GM21786 (cell line): ENCODE results near the gene SYNE4.
"Not testable (repeated sequence)": the region's sequence is repeated elsewhere in the genome, so short reads cannot be mapped to it uniquely, and the experiment has no call there.

ENCODE experiments used
- ATAC-seq: cut with Tn5 transposase; IDR thresholded peaks from one replicate; pipeline ENCODE4 v1.9.1; 2021; ENCODE audit not compliant: unreplicated experiment

SYNE4 gene, protein sequence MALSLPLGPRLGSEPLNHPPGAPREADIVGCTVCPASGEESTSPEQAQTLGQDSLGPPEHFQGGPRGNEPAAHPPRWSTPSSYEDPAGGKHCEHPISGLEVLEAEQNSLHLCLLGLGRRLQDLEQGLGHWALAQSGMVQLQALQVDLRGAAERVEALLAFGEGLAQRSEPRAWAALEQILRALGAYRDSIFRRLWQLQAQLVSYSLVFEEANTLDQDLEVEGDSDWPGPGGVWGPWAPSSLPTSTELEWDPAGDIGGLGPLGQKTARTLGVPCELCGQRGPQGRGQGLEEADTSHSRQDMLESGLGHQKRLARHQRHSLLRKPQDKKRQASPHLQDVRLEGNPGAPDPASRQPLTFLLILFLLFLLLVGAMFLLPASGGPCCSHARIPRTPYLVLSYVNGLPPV

DNA sequence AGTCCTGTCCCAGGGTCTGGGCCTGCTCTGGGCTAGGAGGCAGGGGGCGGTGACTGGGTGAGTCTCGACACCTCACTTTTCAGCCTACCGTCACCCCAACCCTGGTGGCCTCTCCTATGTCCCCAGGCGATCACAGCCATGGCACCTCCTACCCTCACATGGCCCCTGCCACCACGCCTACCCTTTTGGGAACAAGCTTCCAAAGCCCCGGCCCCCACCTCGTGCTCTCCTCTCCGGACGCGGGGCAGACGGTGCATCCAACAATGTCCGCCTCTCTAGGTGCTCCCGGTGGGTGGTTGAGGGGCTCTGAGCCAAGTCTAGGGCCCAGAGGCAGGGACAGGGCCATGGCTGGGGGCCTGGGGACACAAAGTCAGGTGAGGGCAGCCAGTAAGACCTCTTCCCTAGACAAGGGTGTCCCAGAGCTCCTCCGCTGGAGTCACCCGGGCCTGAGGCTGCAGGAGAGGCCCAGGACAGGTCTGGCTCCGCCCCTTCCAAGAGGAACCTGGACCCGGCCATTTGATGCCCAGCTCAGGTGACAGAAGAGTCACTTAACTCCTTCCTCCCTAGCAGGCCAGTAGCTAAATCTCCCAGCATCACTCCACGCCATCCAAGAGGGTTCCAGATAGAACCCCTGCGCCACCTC, at the start of gene SYNE4:
Gene SYNE4 (minus strand): TSS at position 478 of the 643 bp plus-strand sequence. CDS start 132 bp downstream, at position 346.
- ATAC-seq = no peak

DNA sequence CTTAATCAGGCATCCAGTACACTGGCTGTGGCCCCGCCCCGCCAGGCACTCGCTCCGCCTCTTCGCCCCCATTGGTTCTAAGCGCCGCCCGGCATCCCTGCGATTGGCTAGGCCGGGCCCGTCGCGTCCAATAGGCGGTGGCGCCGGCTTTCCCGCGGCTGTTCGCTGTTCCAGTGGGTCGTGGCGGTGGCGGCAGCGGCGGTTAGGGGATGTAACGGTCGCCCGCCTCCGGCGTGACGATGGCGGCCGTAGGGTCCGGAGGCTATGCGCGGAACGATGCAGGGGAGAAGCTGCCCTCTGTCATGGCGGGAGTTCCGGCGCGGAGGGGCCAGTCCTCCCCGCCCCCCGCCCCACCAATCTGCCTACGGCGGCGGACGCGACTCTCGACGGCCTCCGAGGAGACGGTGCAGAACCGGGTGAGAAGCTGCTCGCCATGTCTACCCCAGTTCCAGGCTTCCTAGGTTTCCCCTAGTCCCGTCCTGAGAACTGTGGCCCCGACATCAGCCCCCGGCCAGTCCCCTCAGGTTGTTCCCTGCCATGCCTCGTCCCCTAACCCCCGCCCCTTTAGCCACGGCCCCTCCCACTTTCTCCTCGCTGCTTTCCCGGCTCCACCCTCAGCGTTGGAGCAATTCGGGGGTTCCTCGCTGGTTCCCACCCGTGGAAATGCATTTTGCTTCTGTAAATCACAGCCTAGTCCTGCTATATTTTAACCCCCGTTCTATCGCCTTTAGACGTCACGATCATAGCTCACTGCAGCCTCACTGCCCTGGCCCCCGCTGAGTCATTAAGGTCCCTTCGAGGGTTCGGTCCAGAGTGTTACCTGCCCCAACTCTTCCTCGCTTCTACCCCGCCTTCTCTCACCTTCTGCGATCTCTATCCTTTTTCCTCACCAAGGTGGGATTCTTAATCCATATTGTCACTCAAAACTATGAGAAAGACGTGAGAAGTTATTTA, 46.4 kb upstream of the SYNE4 start, which contains the start of gene WDR62:
Gene WDR62 (plus strand): TSS at position 165 of the 954 bp plus-strand sequence. CDS start 75 bp downstream, at position 240.
- peak; percentile 68 for ATAC-seq

DNA sequence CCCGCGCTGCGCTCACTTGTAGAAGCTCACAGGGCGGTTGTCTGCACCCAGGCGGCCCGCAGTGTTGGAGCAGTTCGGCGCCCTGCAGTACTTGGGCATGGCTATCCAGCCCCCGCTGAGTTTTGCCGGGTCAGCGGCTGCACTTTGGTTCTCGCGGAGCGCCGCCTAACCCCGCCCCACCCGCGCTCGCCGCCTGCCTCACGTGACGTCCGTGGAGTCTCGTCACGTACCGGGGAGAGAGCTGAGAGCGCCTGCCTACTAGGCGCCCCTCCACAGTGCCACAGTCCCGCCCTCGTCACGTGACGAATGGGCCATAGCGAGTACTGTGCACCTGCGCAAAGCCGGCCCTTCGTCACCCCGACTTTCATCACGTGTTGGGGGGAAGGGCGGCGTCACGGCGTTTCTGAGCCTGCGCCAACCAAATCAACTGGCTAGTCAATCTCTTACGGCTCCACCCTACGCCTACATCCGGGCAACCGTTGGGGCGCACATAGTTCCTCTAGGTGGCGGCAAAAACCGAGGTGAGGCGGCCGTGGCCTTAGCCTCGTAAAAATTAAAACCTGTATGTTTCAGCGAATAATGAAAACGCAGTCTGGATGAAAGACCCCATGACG, 45.6 kb upstream of the SYNE4 start, which contains the start of gene THAP8:
Gene THAP8 (minus strand): TSS at position 167 of the 614 bp plus-strand sequence. CDS start 68 bp downstream, at position 99.
- ATAC-seq = peak; percentile 76

DNA sequence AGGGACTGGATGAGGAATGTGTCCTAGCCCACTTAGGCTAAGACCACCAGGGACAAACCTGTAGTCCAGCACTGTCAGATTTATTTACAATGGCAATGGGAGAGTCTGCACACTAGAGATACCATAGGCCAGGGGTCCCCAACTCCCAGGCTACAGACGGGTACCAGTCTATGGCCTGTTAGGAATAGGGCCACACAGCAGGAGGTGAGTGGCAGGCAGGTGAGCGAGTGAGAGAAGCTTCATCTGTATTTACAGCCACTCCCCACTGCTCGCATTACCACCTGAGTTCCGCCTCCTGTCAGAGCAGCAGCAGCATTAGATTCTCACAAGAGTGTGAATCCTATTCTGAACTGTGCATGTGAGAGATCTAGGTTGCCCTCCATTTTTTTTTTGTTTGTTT, 43.0 kb upstream of the SYNE4 start:
- no peak for ATAC-seq

DNA sequence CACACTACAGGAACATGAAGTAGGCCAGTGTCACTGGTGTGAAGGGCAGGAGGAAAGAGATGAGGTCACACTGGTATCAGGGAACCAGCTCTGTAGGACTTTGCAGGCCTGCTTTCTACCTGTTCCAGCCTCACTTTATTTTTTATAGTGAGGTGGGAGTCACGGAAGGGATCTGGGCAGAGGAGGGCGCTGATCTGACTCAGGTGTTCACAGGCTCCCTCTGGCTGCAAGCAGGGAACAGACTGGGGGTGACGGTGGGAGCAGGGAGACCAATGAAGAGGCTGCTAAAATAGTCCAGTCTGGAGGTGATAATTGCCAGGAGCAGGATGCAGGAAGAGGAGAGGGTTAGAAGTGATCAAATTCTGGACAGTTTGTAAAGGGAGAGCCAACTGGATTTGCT, 42.6 kb upstream of the SYNE4 start:
- ATAC-seq = no peak

DNA sequence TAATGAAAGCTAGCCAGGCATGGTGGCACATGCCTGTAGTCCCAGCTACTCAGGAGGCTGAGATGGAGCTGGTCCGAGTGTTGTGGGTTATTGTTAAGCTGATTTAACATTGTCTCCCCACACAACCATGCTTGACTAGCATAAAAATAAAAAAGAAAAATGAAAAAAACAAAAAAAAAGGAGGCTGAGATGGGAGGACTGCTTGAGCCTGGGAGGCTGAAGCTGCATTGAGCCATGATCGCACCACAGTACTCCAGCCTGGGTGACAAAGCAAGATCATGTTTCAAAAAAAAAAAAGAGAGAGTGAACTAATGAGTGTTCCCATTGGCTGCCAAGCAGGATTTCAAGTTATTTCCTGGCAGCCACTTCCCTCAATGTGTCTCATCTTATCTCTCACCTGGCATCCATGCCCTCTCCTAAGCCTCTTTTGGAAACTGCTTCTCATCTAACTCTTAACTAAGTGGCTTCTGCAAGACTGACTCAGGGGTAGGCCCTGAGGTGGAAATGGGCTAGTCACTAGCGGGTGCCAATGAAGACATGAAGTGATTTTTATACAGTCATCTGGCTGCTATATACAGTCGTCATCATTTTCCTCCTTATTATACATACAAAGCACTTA, 40.6 kb upstream of the SYNE4 start:
- ATAC-seq = no peak

DNA sequence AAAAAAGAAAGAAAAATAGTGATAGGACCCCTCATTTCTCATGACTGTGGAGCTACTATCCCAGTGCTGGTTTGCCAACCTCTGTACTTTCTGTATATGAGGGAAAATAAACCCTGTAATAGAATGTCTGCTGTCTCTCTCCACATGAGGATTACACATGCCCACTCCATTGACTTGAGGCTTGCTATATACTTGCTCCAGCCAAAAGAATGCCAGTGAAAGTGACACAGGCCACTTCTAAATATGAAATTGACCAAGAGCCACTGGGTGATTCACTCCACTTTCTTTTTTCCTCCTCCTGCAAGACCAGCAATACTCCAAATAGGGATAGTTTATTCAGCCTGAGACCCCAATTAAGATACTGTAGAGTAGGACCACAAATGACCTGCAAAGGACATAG, 39.2 kb upstream of the SYNE4 start:
- no peak for ATAC-seq

DNA sequence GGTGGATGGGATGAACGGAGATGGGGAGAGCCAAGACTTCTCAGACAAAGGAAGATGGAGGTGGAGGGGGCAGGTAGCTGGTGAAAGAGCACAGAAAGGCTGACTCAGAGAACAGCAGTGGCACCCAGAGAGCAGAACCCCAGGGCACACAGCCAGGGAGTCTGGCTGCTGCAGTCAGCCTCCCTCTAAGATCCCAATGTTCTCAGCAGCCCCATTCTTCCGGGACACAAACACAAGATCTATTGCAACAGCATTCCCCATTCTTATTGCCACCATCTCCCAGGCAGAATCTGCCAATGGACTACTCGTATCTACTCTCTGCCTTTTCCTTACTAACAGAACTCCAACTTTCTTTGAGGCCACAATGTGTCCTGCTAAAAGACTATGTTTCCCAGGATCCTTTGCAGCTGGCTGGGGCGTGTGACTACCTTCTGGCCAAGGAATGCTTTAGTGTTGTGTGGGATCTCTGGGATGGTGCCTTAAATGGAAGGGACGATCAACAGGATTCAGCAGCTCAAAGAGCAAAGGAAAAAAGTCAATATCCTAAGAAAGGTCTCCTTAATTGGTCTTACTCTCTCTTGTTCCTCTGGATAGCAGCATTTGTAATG, 37.9 kb upstream of the SYNE4 start:
- no peak for ATAC-seq

DNA sequence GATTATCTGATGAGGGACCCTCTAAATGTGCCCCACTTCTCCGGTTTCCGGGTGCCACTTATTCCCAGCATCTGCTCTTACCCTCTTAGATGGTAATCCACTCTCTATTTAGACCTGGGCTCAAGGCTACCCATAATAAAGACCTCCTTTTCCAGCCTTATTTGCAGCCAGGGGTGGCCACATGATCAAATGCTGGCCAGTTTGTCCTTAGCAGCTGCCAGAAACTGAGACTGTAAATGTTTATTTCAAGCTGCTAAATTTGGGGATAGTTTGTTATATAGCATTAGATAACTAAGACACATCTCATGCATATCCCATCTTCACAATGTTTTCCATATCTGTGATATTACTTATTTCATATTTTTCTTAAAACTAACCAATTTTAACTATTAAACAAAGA, 35.3 kb upstream of the SYNE4 start:
- ATAC-seq = no peak

DNA sequence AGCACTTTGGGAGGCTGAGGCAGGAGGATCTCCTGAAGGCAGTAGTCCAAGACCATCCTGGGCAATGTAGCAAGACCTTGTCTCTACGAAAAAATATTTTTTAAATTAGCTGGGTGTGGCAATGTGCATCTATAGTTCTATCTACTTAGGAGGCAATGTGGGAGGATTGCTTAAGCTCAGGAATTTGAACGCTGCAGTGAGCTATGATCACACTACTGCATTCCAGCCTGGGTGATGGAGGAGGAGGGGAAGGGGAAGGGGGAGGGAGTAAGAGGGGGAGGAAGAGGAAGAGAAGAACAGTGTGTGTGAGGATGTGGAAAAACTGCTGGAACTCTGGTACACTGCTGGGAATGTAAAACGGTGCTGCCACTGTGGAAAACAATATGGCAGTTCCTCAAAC, 33.2 kb upstream of the SYNE4 start:
- ATAC-seq = no peak

DNA sequence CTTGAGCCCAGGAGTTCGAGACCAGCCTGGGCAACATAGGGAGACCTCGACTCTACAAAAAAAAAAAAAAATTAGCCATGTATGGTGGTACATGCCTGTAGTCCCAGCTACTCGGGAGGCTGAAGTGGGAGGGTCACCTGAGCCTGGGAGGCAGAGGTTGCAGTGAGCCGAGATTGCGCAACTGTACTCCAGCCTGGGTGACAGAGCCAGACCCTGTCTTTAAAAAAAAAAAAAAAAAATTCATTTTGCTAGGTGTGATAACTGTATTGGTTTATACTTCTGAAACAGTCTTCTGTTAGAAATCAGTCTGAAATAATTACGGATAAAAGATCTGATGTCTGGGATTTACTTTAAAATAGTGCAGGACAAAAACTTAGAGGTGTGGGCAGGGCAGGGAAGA, 32.5 kb upstream of the SYNE4 start:
- ATAC-seq = not testable (repeated sequence)

DNA sequence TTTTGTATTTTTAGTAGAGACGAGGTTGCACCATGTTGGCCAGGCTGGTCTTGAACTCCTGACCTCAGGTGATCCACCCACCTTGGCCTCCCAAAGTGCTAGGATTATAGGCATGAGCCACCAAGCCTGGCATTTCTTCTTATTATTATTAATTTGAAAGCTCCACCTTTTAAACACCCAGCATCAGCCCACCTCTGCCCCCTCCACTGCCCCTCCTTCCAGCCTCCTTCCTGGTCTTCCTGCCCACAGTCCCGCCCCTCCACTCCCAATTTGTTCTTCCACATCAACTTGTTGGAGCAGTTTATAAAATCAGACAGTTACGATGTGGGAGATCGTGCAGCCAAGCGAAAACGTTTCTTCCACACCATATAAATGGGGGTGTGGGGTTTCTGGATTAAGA, 31.9 kb upstream of the SYNE4 start:
- no peak for ATAC-seq

DNA sequence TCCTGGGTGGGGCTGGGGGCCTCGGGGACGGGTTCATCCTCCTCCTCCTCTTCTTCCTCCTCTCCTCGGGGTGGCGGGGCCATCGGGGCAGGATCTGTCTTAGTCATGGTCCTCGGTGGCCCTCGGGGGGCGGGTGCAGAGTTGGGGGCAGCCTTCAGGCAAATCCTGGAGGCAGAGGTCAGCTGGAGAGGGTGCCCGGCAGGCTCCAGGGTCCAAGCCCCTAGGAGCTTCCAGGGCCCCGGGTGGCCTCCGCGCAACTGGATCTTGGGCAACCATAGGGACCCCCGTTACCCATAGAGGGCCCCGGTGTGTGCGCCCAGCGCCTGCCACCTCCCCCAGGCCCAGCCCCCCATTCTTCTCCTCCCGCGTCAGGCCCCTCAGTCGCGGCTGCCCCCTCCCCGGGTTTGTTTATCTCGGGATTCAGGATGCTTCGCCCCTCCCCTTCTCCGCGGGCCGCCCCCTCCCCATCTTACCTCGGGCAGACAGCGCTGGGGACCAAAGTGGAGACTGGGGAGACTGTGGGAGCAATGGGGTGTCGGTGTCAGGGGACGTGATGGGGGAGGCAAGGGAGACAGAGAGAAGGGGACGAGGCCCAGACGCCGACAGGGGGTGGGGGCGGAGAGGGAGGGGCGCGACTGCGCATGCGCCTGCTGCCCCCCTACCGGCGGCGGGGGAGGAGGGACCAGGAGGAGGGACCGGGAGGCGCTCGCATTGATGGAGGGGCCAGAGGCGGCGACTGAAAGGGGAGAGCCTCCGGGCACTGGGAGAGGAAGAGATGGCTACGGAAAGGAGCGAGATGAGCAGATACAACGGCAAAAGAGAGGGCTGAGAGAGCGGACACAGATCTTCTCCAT, 23.9 kb upstream of the SYNE4 start, which contains the start of gene CLIP3:
Gene CLIP3 (minus strand): TSS at position 623 of the 854 bp plus-strand sequence. CDS start 516 bp downstream, at position 107.
- no peak for ATAC-seq

DNA sequence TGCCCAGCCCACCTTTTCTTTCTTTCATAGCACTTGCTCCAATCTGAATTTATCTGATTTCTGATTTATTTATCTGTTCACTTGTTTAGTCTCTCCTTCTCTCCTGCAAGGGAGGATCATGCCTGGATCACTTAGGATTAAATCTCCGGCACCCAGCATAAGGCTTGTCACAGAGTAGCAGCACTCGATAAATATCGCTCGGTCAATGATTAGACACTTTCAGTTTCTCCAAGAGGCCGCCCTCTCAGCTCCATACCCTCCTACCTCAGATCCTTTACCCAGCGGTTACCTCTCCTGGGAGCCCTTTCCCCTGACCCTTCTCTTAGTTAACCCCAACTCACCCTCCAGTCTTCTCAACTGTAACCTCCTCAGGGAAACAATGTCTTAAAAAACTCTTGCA, 22.7 kb upstream of the SYNE4 start:
- no peak for ATAC-seq

DNA sequence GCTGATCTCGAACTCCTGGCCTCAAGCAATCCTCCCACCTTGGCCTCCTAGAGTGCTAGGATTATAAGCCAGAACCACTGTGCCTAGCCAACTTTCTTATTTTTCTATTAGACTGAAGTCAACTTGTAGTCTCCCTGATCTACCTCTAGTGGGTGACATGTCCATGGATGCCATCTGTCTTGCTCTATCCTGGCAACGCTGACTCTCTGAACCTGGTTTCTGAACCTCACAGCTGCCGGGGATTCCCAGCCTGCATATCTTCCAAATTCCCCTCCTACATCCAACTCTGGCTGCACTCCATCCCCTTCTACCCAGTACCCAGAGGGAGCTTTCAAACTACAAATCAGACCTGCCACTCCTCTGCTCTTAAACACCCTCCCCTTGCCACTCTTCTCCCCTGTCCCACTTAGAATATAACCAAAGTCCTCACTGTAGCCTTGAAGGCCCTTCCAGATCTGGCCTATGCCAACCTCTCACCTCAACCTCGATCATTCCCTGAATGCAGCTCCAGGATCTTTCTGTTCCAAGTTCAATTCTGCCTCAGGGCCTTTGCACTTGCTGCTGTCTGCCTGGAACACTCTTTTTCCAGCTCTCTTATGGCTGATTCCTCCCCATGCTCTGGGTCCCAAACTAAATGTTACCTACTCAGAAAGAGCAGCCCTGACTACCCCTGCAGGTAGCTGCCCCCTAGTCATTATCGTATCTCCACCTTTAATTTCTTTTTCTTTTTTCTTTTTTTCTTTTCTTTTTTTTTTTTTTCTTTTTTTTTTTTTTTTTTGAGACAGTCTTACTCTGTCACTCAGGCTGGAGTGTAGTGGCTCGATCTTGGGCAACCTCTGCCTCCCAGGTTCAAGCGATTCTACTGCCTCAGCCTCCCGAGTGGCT, 21.9 kb upstream of the SYNE4 start:
- ATAC-seq = no peak

DNA sequence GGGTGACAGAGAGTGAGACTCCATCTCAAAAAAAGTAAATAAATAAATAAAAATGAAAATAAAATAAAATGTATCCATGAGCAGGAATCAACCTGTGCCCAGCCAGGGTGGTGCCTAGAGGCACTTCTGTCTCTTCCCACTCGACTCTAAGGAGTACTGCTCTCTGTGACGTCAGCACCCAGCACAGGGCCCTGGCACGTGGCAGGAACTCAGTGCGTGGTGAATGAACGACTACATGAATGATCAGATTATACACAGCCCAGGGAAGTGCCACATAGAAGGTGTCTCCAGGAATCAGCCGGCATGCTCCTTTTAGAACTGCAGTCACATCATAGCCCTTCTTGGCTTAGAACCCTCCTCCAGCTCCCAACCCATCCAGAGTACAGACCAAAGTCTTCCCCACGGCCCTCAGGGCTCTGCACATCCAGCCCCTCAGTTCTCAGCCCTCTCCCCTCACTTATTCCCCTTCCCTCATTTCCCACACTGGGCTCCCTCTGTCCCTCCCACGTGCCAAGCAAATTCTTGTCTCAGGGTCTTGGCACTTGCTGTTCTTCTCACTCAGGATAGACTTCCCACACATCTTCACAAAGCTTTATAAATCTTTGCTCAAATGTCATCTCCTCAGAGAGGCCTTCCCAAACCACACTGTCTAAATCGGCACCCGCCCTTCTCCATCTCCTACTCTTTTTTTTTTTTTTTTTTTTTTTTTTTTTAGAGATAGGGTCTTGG, 19.9 kb upstream of the SYNE4 start:
- no peak for ATAC-seq

DNA sequence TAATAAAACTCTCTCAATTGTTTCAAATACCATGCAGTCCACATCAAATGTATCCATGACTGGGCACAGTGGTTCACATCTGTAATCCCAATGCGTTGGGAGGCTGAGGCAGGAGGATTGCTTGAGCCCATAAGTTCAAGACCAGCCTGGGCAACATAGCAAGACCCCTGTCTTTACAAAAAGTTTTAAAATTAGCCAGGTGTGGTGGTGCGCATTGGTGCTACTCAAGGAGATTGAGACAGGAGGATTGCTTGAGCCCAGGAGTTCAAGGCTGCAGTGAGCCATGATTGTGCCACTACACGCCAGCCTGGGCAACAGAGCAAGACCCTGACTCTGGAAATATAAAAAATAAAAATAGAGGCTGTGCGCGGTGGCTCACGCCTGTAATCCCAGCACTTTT, 19.1 kb upstream of the SYNE4 start:
- ATAC-seq = no peak
